B cell (primary cell): ENCODE data around the gene PDP2. TPM values are rescaled to one million over a fixed set of nuclear protein-coding genes. Genes with fewer than 3 reads are reported as not detected.

Experiments
- ATAC-seq: fragments of 200-7000 bp; cut with Tn5 transposase; one replicate; pipeline ENCODE4 v1.10.0; 2021; ENCODE audit warnings: low read depth, mild to moderate bottlenecking, moderate number of reproducible peaks, moderate library complexity
- CTCF ChIA-PET: fragments of 350-600 bp; sonication (Branson Sonifier 250); formaldehyde crosslinking; loops from one replicate; lab custom pipeline; 2021; ENCODE audit warnings: antibody characterized with exemption, inconsistent platforms; lab: Charles Lee
- POLR2A ChIA-PET: fragments of 350-600 bp; sonication (Branson Sonifier 250); formaldehyde crosslinking; loops from one replicate; lab custom pipeline; 2021; ENCODE audit warnings: antibody characterized with exemption; lab: Charles Lee
- DNase-seq: peaks from one replicate; pipeline ENCODE4 v3.0.0; 2013
- H2AFZ ChIP-seq: 2 replicates; pipeline ENCODE4 v1.6.1; 2012; ENCODE audit warnings: mild to moderate bottlenecking, low read depth, low read length; ENCODE audit not compliant: insufficient read depth, poor library complexity, severe bottlenecking
- H3K27ac ChIP-seq, 2 donors: 1 replicate in 1 of 2; 2 replicates in 1 of 2; pipeline ENCODE4 v1.5.1; 2012 to 2013; ENCODE audit warnings: low read length in 2 of 2, mild to moderate bottlenecking in 2 of 2, moderate library complexity in 1 of 2
- H3K27me3 ChIP-seq, 4 experiments: fragments of 200-600 bp in 1 of 4; sonication (generic) in 1 of 4; replicated peaks in 1 of 4; 1 replicate in 2 of 4; 2 replicates in 2 of 4; pipeline versions ENCODE4 v1.6.1 to v1.7.0; 2013 to 2016; ENCODE audit warnings: low read length in 3 of 4, mild to moderate bottlenecking in 2 of 4, mixed read lengths in 1 of 4, moderate library complexity in 1 of 4; ENCODE audit not compliant: insufficient read depth in 4 of 4, control insufficient read depth in 3 of 4; ENCODE audit errors: control extremely low read depth in 1 of 4
- H3K36me3 ChIP-seq, 2 experiments: replicated peaks in 1 of 2; 1 replicate in 1 of 2; 2 replicates in 1 of 2; pipeline versions ENCODE4 v1.6.1 to v1.7.1; 2013; ENCODE audit warnings: low read length in 1 of 2; ENCODE audit not compliant: insufficient read depth in 2 of 2, control insufficient read depth in 1 of 2; ENCODE audit errors: control extremely low read depth in 1 of 2, extremely low read depth in 1 of 2
- H3K4me1 ChIP-seq, 2 donors: fragments of 200-600 bp in 1 of 2; sonication (generic) in 1 of 2; 1 replicate in 1 of 2; 2 replicates in 1 of 2; pipeline versions ENCODE4 v1.5.1 to v1.6.1; 2013 to 2017; ENCODE audit warnings: low read length in 2 of 2; ENCODE audit not compliant: control insufficient read depth in 2 of 2, insufficient read depth in 2 of 2
- H3K4me2 ChIP-seq: replicated peaks from 2 replicates; pipeline ENCODE3; 2012; ENCODE audit warnings: mild to moderate bottlenecking, low read depth, low read length; ENCODE audit not compliant: poor library complexity, severe bottlenecking
- H3K4me3 ChIP-seq, 5 experiments: fragments of 200-600 bp in 1 of 5; sonication (generic) in 1 of 5; 1 replicate in 3 of 5; 2 replicates in 2 of 5; pipeline versions ENCODE4 v1.5.1 to v1.7.0; 2011 to 2016; ENCODE audit warnings: low read length in 4 of 5, mild to moderate bottlenecking in 4 of 5, low read depth in 2 of 5, control low read depth in 1 of 5, moderate library complexity in 1 of 5; ENCODE audit not compliant: insufficient read depth in 1 of 5; ENCODE audit errors: control extremely low read depth in 1 of 5, extremely low read depth in 1 of 5
- H3K79me2 ChIP-seq: fragments of 200-600 bp; sonication (generic); one replicate; pipeline ENCODE4 v1.6.0; 2016; ENCODE audit warnings: low read length; ENCODE audit not compliant: control insufficient read depth, insufficient read depth
- H3K9ac ChIP-seq: fragments of 200-600 bp; sonication (generic); 2 replicates; pipeline ENCODE4 v1.6.1; 2017; ENCODE audit warnings: mild to moderate bottlenecking, low read length, moderate library complexity
- H3K9me3 ChIP-seq, 3 donors: one replicate each; pipeline versions ENCODE4 v1.6.1 to v1.7.1; 2013; ENCODE audit warnings: low read length in 2 of 3; ENCODE audit not compliant: control insufficient read depth in 2 of 3, insufficient read depth in 1 of 3; ENCODE audit errors: control extremely low read depth in 1 of 3
- H4K20me1 ChIP-seq: 2 replicates; pipeline ENCODE4 v1.6.0; 2012; ENCODE audit warnings: mild to moderate bottlenecking, low read length; ENCODE audit not compliant: insufficient read depth, control insufficient read depth, poor library complexity, severe bottlenecking
- H3K27ac Mint-ChIP-seq: one replicate; pipeline ENCODE4 v1.8.0; 2021; ENCODE audit warnings: mixed read lengths
- H3K27me3 Mint-ChIP-seq: one replicate; pipeline ENCODE4 v1.8.0; 2021; ENCODE audit warnings: mixed read lengths
- H3K4me1 Mint-ChIP-seq: one replicate; pipeline ENCODE4 v1.8.0; 2021; ENCODE audit warnings: mixed read lengths
- H3K4me3 Mint-ChIP-seq: one replicate; pipeline ENCODE4 v1.8.0; 2021; ENCODE audit warnings: mixed read lengths
- H3K9me3 Mint-ChIP-seq: one replicate; pipeline ENCODE4 v1.8.0; 2022; ENCODE audit warnings: mixed read lengths; ENCODE audit not compliant: insufficient read depth
- EZH2 ChIP-seq: IDR thresholded peaks from 2 replicates; pipeline ENCODE4 v1.6.1; 2012; ENCODE audit warnings: borderline replicate concordance, low read depth, mild to moderate bottlenecking, moderate library complexity, low read length; ENCODE audit not compliant: insufficient read depth, poor library complexity, severe bottlenecking
- WGBS: methylation state at CpG from one replicate; pipeline ENCODE4 v1.1.5; 2013; ENCODE audit warnings: missing lambda C conversion rate; ENCODE audit not compliant: insufficient coverage; 5-methylcytosine and 5-hydroxymethylcytosine counted together
- intact Hi-C: fragments of 100-400 bp; cut with micrococcal nuclease; formaldehyde crosslinking; loops from one replicate; pipeline ENCODE4 v1.10.0; 2022
- polyA plus RNA-seq: library from polyadenylated mRNA; depleted of rRNA; stranded (reverse); fragments of >200 nt; gene quantifications from 2 replicates; pipeline ENCODE4 v1.2.3, GENCODE V29; 2012
- total RNA-seq, 2 donors: library from RNA; stranded (reverse); fragments of 120-200 nt in 1 of 2; gene quantifications; 1 replicate in 1 of 2; 2 replicates in 1 of 2; pipeline versions ENCODE4 v1.2.3 to v1.2.4, GENCODE V29; 2013 to 2022
- TF ChIP-seq, protein P1 (sequence below): fragments of 200-600 bp; IDR thresholded peaks from one replicate; pipeline ENCODE4 v1.8.0; 2022; ENCODE audit warnings: antibody characterized with exemption, mild to moderate bottlenecking

Gene PDP2
- total and polyA plus RNA-seq, 2 donors (not counting 1 experiment from before 2014, with no cell fraction given) = 1.9 to 18.7 TPM

DNA sequence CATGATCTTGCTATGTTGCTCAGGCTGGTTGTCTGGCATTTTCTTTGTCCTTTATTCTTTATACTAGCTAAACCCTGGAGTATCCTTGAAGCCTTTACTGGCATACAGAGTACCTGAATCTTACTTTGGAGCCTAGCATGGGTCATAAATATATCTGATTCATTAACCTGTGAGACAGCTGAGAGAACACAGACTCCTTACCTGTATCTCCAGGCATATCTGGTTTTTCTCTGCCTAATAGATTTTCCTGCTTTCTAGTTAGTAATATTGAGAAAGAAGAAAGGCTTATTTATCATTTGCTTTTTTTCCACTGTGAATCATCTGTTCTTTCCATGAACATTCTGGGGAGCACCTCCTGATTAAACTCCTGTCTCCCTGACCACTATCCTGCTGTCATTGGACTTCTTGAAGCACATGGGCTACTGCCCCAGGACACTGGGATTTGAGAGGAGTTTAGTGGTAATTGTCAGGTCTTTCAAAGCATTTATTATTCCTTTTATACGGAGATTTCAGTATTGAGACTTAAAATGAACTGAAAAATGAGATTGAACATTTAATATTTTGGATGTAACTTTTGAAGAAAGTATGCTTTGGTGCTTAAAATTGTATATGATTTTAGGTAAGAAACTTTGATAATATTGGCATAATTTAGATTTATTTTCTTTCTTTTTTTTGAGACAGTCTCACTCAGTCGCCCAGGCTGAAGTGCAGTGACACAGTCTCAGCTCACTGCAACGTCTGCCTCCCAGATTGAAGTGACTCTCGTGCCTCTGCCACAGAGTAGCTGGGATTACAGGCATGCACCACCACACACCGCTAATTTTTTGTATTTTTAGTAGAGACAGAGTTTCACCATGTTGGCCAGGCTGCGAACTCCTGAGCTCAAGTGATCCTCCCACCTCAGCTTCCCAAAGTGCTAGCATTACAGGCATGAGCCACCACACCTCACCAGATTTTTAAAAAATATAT, 8.6 kb downstream of the PDP2 start:
- no peaks in the 10 kb centered on the region for H3K9me3 ChIP-seq
- DNase-seq (no peak), ATAC-seq (no peak)
- Mint-ChIP-seq H3K27me3 (no peaks in the 10 kb centered on the region), H3K9me3 (no peaks in the 10 kb centered on the region), H3K4me1 (no peaks in the 10 kb centered on the region), H3K4me3 (no peak overlapping the region), H3K27ac (no peak overlapping the region)
- ChIA-PET POLR2A (no interaction called here), CTCF (interaction anchor here (1.2 to 1.5 kb wide), 3 partner anchors 8 to 21 kb away, joined by 3 to 5 read pairs (median 3); partner anchors contain the start of gene PDP2)
- intact Hi-C loops = no loop called here
- H3K27me3 ChIP-seq = no peaks in the 10 kb centered on the region
- no peak overlapping the region for H2AFZ ChIP-seq
- no peak overlapping the region for H3K4me3 ChIP-seq
- H3K36me3 ChIP-seq = peaks cover 0 to 21% of the 10 kb centered on the region in 2 experiments
- 89% methylated on average over 3 of the region's 6 CpGs for WGBS
- H3K4me2 ChIP-seq = no peak overlapping the region
- H3K27ac ChIP-seq = no peak overlapping the region
- H3K79me2 ChIP-seq = no peaks in the 10 kb centered on the region
- H3K9ac ChIP-seq = no peak overlapping the region
- H4K20me1 ChIP-seq = no peaks in the 10 kb centered on the region
- TF ChIP-seq, protein P1, sequence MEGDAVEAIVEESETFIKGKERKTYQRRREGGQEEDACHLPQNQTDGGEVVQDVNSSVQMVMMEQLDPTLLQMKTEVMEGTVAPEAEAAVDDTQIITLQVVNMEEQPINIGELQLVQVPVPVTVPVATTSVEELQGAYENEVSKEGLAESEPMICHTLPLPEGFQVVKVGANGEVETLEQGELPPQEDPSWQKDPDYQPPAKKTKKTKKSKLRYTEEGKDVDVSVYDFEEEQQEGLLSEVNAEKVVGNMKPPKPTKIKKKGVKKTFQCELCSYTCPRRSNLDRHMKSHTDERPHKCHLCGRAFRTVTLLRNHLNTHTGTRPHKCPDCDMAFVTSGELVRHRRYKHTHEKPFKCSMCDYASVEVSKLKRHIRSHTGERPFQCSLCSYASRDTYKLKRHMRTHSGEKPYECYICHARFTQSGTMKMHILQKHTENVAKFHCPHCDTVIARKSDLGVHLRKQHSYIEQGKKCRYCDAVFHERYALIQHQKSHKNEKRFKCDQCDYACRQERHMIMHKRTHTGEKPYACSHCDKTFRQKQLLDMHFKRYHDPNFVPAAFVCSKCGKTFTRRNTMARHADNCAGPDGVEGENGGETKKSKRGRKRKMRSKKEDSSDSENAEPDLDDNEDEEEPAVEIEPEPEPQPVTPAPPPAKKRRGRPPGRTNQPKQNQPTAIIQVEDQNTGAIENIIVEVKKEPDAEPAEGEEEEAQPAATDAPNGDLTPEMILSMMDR = no peak
- TF ChIP-seq EZH2 = no peak
- no peaks in the 10 kb centered on the region for H3K4me1 ChIP-seq

DNA sequence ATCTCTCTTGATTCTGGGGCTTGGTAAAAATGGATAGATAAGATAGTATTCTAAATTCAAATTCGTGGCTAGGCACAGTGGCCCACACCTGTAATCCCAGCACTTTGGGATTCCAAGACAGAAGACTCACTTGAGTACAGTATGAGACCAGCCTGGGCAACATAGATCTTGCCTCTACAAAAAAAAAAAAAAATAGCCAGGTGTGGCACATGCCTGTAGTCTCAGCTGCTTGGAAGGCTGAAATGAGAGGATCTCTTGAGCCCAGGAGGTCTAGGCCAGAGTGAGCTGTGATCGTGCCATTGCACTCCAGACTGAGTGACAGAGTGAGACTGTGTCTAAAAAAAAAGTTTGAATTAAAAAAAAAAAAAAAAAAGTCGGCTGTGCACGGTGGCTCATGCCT, 9.3 kb downstream of the PDP2 start:
- DNase-seq (no peak), ATAC-seq (no peak)
- ChIA-PET POLR2A (no interaction called here), CTCF (interaction anchor here (1.4 to 1.5 kb wide), 2 partner anchors 9 to 22 kb away, joined by 3 to 5 read pairs; partner anchors contain the start of gene PDP2)
- Histone ChIP-seq H3K36me3 (peaks cover 0 to 16% of the 10 kb centered on the region in 2 experiments), H3K4me1 (no peaks in the 10 kb centered on the region), H3K9me3 (no peaks in the 10 kb centered on the region), H3K4me3 (no peak overlapping the region), H3K27me3 (no peaks in the 10 kb centered on the region), H3K27ac (no peak overlapping the region), H2AFZ (no peak overlapping the region), H3K9ac (no peak overlapping the region), H4K20me1 (no peaks in the 10 kb centered on the region), H3K79me2 (no peaks in the 10 kb centered on the region), H3K4me2 (no peak overlapping the region)
- TF ChIP-seq, protein P1 = no peak
- TF ChIP-seq EZH2 = no peak
- 43% methylated on average over 1 of the region's 4 CpGs for WGBS
- H3K4me3 Mint-ChIP-seq = no peak overlapping the region
- H3K4me1 Mint-ChIP-seq = no peaks in the 10 kb centered on the region
- H3K9me3 Mint-ChIP-seq = no peaks in the 10 kb centered on the region
- no peaks in the 10 kb centered on the region for H3K27me3 Mint-ChIP-seq
- intact Hi-C loops = no loop called here
- H3K27ac Mint-ChIP-seq = no peak overlapping the region
